Measurements from ENCODE around the gene VWA1. TPM values are rescaled to one million over a fixed set of nuclear protein-coding genes. Genes with fewer than 3 reads are reported as not detected.
"Not testable (repeated sequence)": the region's sequence is repeated elsewhere in the genome, so short reads cannot be mapped to it uniquely, and the experiment has no call there.

Gene VWA1
- total and polyA plus RNA-seq, 4 donors = 0.13 to 86.5 (median 20.0) TPM

GRCh38 chr1:1480488-1480867, 45.0 kb downstream of the VWA1 start:
- H3K27me3 ChIP-seq (ENCODE audit: control insufficient read depth in 1 of 2, insufficient read depth in 2 of 2, low read length in 1 of 2); H3K27ac ChIP-seq (ENCODE audit: low read depth in 1 of 2, low read length in 2 of 2); H3K36me3 ChIP-seq (ENCODE audit: control insufficient read depth in 1 of 2, insufficient read depth in 2 of 2, low read length in 1 of 2); H3K9me3 ChIP-seq (ENCODE audit: control insufficient read depth, low read length); H3K4me1 ChIP-seq (ENCODE audit: control insufficient read depth in 1 of 2, insufficient read depth in 2 of 2, low read length in 2 of 2); DNase-seq; H3K4me3 ChIP-seq (ENCODE audit: low read length in 2 of 2); intact Hi-C loops (cut with DNase I); ATAC-seq (ENCODE audit: low FRiP score): not testable (repeated sequence)
- WGBS, 2 donors = 92 to 96% methylated on average over 16 of the region's 16 CpGs

GRCh38 chr1:1481811-1482210, 46.3 kb downstream of the VWA1 start:
- WGBS, 2 donors = 97 to 98% methylated on average over 18 to 30 of the region's 30 CpGs
- H3K4me1 ChIP-seq (ENCODE audit: control insufficient read depth in 1 of 2, insufficient read depth in 2 of 2, low read length in 2 of 2); H3K36me3 ChIP-seq (ENCODE audit: control insufficient read depth in 1 of 2, insufficient read depth in 2 of 2, low read length in 1 of 2); H3K27me3 ChIP-seq (ENCODE audit: control insufficient read depth in 1 of 2, insufficient read depth in 2 of 2, low read length in 1 of 2); H3K27ac ChIP-seq (ENCODE audit: low read depth in 1 of 2, low read length in 2 of 2); intact Hi-C loops (cut with DNase I); H3K9me3 ChIP-seq (ENCODE audit: control insufficient read depth, low read length); H3K4me3 ChIP-seq (ENCODE audit: low read length in 2 of 2); DNase-seq: not testable (repeated sequence)
- ATAC-seq (ENCODE audit: low FRiP score) = peak; percentile 53

GRCh38 chr1:1482856-1483255, 47.4 kb downstream of the VWA1 start:
- H3K4me1 ChIP-seq (ENCODE audit: control insufficient read depth in 1 of 2, insufficient read depth in 2 of 2, low read length in 2 of 2) = no peaks in the 10 kb centered on the region
- H3K4me3 ChIP-seq (ENCODE audit: low read length in 2 of 2) = no peak overlapping the region
- intact Hi-C loops (cut with DNase I) = no loop called here
- no peaks in the 10 kb centered on the region for H3K9me3 ChIP-seq (ENCODE audit: control insufficient read depth, low read length)
- peaks cover 0 to 10% of the 10 kb centered on the region in 2 donors for H3K36me3 ChIP-seq (ENCODE audit: control insufficient read depth in 1 of 2, insufficient read depth in 2 of 2, low read length in 1 of 2)
- ATAC-seq (ENCODE audit: low FRiP score) = no peak
- no peak for DNase-seq
- H3K27ac ChIP-seq (ENCODE audit: low read depth in 1 of 2, low read length in 2 of 2) = no peak overlapping the region
- WGBS, 2 donors = 96% methylated on average over 14 of the region's 14 CpGs
- H3K27me3 ChIP-seq (ENCODE audit: control insufficient read depth in 1 of 2, insufficient read depth in 2 of 2, low read length in 1 of 2) = no peaks in the 10 kb centered on the region

- Histone ChIP-seq H3K27me3 (ENCODE audit: control insufficient read depth in 1 of 2, insufficient read depth in 2 of 2, low read length in 1 of 2) (no peaks in the 10 kb centered on the region), H3K9me3 (ENCODE audit: control insufficient read depth, low read length) (no peaks in the 10 kb centered on the region), H3K27ac (ENCODE audit: low read depth in 1 of 2, low read length in 2 of 2) (no peak overlapping the region), H3K36me3 (ENCODE audit: control insufficient read depth in 1 of 2, insufficient read depth in 2 of 2, low read length in 1 of 2) (peaks cover 0 to 9% of the 10 kb centered on the region in 2 donors), H3K4me3 (ENCODE audit: low read length in 2 of 2) (no peak overlapping the region), H3K4me1 (ENCODE audit: control insufficient read depth in 1 of 2, insufficient read depth in 2 of 2, low read length in 2 of 2) (no peaks in the 10 kb centered on the region)
- ATAC-seq (ENCODE audit: low FRiP score) (no peak), DNase-seq (no peak)
- WGBS, 2 donors = 95% methylated on average over 16 of the region's 16 CpGs
- intact Hi-C loops (cut with DNase I) = no loop called here
Observed at GRCh38 chr1:1483714-1484113, 48.2 kb downstream of the VWA1 start.

GRCh38 chr1:1484976-1485750, 49.7 kb downstream of the VWA1 start:
- H3K27me3 ChIP-seq (ENCODE audit: control insufficient read depth in 1 of 2, insufficient read depth in 2 of 2, low read length in 1 of 2); intact Hi-C loops (cut with DNase I); H3K4me3 ChIP-seq (ENCODE audit: low read length in 2 of 2); H3K4me1 ChIP-seq (ENCODE audit: control insufficient read depth in 1 of 2, insufficient read depth in 2 of 2, low read length in 2 of 2); H3K27ac ChIP-seq (ENCODE audit: low read depth in 1 of 2, low read length in 2 of 2); H3K9me3 ChIP-seq (ENCODE audit: control insufficient read depth, low read length); ATAC-seq (ENCODE audit: low FRiP score); H3K36me3 ChIP-seq (ENCODE audit: control insufficient read depth in 1 of 2, insufficient read depth in 2 of 2, low read length in 1 of 2); DNase-seq: not testable (repeated sequence)
- WGBS, 2 donors = 93 to 94% methylated on average over 32 to 43 of the region's 46 CpGs

- ATAC-seq (ENCODE audit: low FRiP score); H3K4me3 ChIP-seq (ENCODE audit: low read length in 2 of 2); H3K27ac ChIP-seq (ENCODE audit: low read depth in 1 of 2, low read length in 2 of 2); H3K4me1 ChIP-seq (ENCODE audit: control insufficient read depth in 1 of 2, insufficient read depth in 2 of 2, low read length in 2 of 2); H3K27me3 ChIP-seq (ENCODE audit: control insufficient read depth in 1 of 2, insufficient read depth in 2 of 2, low read length in 1 of 2); intact Hi-C loops (cut with DNase I); H3K9me3 ChIP-seq (ENCODE audit: control insufficient read depth, low read length); DNase-seq: not testable (repeated sequence)
- peaks cover 3 to 13% of the 10 kb centered on the region in 2 donors for H3K36me3 ChIP-seq (ENCODE audit: control insufficient read depth in 1 of 2, insufficient read depth in 2 of 2, low read length in 1 of 2)
- 94 to 95% methylated on average over 21 to 31 of the region's 31 CpGs for WGBS, 2 donors
Observed at GRCh38 chr1:1485755-1486317, 50.3 kb downstream of the VWA1 start.

GRCh38 chr1:1487701-1488100, 52.2 kb downstream of the VWA1 start:
- H3K27ac ChIP-seq (ENCODE audit: low read depth in 1 of 2, low read length in 2 of 2) = no peak overlapping the region
- H3K4me3 ChIP-seq (ENCODE audit: low read length in 2 of 2) = no peak overlapping the region
- H3K27me3 ChIP-seq (ENCODE audit: control insufficient read depth in 1 of 2, insufficient read depth in 2 of 2, low read length in 1 of 2) = no peaks in the 10 kb centered on the region
- ATAC-seq (ENCODE audit: low FRiP score) = no peak
- WGBS, 2 donors = 93 to 94% methylated on average over 18 of the region's 18 CpGs
- H3K9me3 ChIP-seq (ENCODE audit: control insufficient read depth, low read length) = no peaks in the 10 kb centered on the region
- intact Hi-C loops (cut with DNase I) = no loop called here
- DNase-seq = no peak
- H3K4me1 ChIP-seq (ENCODE audit: control insufficient read depth in 1 of 2, insufficient read depth in 2 of 2, low read length in 2 of 2) = no peaks in the 10 kb centered on the region
- H3K36me3 ChIP-seq (ENCODE audit: control insufficient read depth in 1 of 2, insufficient read depth in 2 of 2, low read length in 1 of 2) = peaks cover 3 to 16% of the 10 kb centered on the region in 2 donors

GRCh38 chr1:1489231-1489630, 53.7 kb downstream of the VWA1 start:
- ATAC-seq (ENCODE audit: low FRiP score) (no peak), DNase-seq (no peak)
- Histone ChIP-seq H3K9me3 (ENCODE audit: control insufficient read depth, low read length) (no peaks in the 10 kb centered on the region), H3K4me1 (ENCODE audit: control insufficient read depth in 1 of 2, insufficient read depth in 2 of 2, low read length in 2 of 2) (no peaks in the 10 kb centered on the region), H3K36me3 (ENCODE audit: control insufficient read depth in 1 of 2, insufficient read depth in 2 of 2, low read length in 1 of 2) (peaks cover 3 to 14% of the 10 kb centered on the region in 2 donors), H3K27ac (ENCODE audit: low read depth in 1 of 2, low read length in 2 of 2) (no peak overlapping the region), H3K27me3 (ENCODE audit: control insufficient read depth in 1 of 2, insufficient read depth in 2 of 2, low read length in 1 of 2) (no peaks in the 10 kb centered on the region), H3K4me3 (ENCODE audit: low read length in 2 of 2) (no peak overlapping the region)
- intact Hi-C loops (cut with DNase I) = no loop called here
- 94% methylated on average over 16 of the region's 16 CpGs for WGBS, 2 donors

GRCh38 chr1:1489861-1490260, 54.4 kb downstream of the VWA1 start:
- no peaks in the 10 kb centered on the region for H3K4me1 ChIP-seq (ENCODE audit: control insufficient read depth in 1 of 2, insufficient read depth in 2 of 2, low read length in 2 of 2)
- WGBS, 2 donors = 97 to 98% methylated on average over 19 of the region's 19 CpGs
- no peak overlapping the region for H3K27ac ChIP-seq (ENCODE audit: low read depth in 1 of 2, low read length in 2 of 2)
- ATAC-seq (ENCODE audit: low FRiP score) = no peak
- peaks cover 3 to 14% of the 10 kb centered on the region in 2 donors for H3K36me3 ChIP-seq (ENCODE audit: control insufficient read depth in 1 of 2, insufficient read depth in 2 of 2, low read length in 1 of 2)
- H3K9me3 ChIP-seq (ENCODE audit: control insufficient read depth, low read length) = no peaks in the 10 kb centered on the region
- no peaks in the 10 kb centered on the region for H3K27me3 ChIP-seq (ENCODE audit: control insufficient read depth in 1 of 2, insufficient read depth in 2 of 2, low read length in 1 of 2)
- no peak overlapping the region for H3K4me3 ChIP-seq (ENCODE audit: low read length in 2 of 2)
- peak in 1 of 2 donors; percentile 33 for DNase-seq
- intact Hi-C loops (cut with DNase I) = no loop called here

All from aorta (tissue), 5 donors.